Measurements from ENCODE around the gene FES.

- TF ChIP-seq, protein P1, sequence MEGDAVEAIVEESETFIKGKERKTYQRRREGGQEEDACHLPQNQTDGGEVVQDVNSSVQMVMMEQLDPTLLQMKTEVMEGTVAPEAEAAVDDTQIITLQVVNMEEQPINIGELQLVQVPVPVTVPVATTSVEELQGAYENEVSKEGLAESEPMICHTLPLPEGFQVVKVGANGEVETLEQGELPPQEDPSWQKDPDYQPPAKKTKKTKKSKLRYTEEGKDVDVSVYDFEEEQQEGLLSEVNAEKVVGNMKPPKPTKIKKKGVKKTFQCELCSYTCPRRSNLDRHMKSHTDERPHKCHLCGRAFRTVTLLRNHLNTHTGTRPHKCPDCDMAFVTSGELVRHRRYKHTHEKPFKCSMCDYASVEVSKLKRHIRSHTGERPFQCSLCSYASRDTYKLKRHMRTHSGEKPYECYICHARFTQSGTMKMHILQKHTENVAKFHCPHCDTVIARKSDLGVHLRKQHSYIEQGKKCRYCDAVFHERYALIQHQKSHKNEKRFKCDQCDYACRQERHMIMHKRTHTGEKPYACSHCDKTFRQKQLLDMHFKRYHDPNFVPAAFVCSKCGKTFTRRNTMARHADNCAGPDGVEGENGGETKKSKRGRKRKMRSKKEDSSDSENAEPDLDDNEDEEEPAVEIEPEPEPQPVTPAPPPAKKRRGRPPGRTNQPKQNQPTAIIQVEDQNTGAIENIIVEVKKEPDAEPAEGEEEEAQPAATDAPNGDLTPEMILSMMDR (IDR thresholded peaks at IDR 0.05): no peak
- TF ChIP-seq MYC (IDR thresholded peaks at IDR 0.05; ENCODE audit: borderline replicate concordance, low read length) (no peak), PHF8 (IDR thresholded peaks at IDR 0.05; ENCODE audit: borderline replicate concordance, low read depth) (no peak)
- TF ChIP-seq, protein P2, sequence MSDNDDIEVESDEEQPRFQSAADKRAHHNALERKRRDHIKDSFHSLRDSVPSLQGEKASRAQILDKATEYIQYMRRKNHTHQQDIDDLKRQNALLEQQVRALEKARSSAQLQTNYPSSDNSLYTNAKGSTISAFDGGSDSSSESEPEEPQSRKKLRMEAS (IDR thresholded peaks at IDR 0.05): no peak
Observed at GRCh38 chr15:90912770-90913075, 28.4 kb downstream of the FES start.
